NCI-H1105 treated with DMSO at 0.1 percent for 48 hours (cell line): ENCODE measurements around the gene ELOVL5.
"Not testable (repeated sequence)": the region's sequence is repeated elsewhere in the genome, so short reads cannot be mapped to it uniquely, and the experiment has no call there.

Source experiments
- DNase-seq: peaks from one replicate; lab custom pipeline; 2025; lab: John Stamatoyannopoulos, UW

Gene ELOVL5

DNA sequence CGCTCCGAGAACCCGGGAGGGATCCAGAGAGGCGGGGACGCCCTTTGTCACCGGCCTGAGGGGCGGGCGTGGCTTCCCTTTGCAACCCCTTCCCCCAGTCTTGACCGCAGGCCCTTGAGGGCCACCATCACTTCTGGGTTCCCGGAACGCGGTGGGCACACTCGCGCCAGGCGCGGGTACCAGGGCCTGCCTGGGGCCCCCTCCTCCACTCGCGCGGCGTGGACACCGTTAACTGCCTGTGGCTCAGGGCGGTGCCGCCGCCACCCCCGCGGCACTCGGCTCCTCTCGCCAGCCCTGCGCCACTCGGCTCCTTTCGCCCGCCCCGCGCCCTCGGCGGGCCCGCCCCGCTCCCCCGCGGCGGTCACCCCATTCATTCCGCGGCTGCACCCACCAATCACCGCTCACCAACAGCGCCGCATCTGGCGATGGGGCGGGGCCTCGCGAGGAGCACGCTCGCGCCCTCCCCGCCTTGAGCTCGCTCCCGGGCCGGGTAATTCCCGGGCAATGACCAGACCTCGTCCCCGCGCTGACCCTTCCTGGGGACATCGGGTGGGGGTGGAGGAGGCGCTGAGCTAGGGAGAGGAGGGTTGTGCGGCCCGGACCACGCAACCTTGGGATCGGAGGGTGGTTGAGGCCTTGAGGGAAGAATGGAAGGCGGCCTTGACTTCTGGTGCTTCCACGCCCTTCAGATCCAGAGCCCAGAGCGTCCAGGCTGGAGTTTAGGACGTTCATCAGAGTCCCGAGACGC lies 10.5 kb upstream of the ELOVL5 start:
- DNase-seq: peak; percentile 89

DNA sequence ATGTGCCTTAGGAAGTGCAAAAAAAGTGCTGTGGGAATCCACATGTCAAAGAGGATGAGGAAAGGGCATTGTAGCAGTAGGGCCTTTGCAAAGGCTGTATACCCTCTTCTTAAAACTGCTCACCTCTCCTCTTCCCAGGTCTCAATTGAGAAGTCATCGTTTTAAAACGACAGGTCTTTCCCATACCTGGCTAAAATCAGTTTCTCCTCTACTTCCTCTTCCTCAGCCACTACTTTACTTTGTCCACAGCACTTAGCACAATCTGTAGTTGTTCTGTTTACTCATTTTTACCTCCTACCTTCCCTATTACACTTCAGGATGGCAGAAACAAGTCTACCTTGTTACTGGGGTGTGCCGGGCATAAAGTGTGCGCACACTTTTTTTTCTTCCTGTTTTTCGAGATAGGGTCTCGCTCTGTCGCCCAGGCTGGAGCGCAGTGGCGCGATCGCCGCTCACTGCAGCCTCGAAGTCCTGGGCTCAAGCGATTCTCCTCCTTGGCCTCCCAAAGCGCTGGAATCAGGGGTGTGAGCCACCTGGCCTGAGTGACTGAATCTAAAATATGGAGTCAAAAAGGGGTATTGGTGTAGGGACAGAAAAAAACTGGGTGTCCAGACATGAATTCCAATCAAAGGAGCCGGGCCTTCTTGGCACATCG lies 9.8 kb upstream of the ELOVL5 start:
- DNase-seq: no peak

DNA sequence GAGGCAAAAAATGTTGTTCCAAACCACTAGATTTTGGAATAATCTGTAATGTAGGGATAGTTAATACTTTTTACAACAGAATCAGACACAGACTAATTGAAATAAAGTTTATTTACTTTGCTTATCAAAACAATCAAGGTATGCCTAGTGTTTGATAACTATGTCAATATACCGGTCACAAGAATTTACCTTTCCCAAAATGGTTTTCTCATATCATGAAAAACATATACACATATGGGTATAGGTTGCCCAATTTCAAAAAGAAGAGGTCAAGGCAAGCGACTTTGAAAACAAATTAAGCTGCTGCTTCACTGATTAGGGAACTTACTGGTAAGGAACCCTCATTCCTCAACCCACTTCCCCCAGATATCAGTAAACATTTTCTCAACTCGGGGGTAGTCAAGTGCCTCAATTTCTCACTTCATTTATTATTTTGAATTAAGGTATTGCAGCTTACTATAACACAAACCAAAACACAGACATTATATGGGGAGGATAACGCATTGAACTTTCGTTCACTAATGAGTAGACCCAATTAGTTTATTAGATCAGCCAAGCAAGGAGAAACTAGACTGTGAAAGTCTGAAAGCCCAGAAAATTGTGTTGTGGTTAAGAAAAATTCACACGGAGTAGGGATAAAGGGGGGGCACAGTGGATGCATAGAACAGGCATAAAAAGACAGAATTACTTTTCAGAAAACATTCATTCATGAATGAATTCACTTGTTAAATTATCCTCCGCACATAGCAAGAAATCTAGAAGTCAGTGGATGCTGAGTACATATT lies 9.0 kb upstream of the ELOVL5 start:
- no peak for DNase-seq

DNA sequence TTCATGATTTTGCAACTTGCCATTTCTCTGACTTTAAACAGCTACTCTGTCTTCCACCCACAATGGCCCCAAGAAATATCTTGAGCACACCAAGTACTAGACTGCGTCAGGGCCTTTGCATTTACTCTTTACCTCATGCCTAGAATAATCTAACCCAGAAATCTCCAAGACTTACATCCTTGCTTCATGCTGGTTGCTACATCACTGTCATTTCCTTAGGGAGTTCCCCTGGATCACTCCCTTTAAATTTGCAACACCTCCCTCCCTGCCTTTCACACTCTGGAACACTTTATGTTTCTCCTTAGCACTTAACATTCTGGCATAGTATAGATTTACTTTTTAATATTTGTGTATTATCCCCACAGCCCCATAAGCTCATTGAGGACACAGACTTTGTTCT lies 4.9 kb upstream of the ELOVL5 start:
- no peak for DNase-seq

DNA sequence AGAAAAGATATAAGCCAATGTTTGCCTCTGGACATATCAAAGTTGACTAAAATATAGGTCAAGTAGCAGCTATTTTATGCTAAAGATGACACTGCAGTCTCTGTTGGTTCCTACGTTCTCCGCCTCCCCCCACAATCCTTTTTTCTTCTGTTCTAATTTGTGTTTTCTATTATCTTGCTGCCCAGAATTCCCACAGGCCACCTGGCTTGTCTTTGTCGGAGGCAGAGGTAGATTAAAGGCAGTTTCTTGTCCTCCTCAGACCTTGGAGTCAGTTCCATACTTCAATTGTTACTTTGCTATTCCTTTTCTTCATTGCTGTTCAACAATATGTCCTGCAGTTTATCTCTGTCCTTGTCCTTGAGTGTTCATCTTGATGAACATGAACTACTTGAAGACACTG lies 3.6 kb upstream of the ELOVL5 start:
- DNase-seq: no peak

DNA sequence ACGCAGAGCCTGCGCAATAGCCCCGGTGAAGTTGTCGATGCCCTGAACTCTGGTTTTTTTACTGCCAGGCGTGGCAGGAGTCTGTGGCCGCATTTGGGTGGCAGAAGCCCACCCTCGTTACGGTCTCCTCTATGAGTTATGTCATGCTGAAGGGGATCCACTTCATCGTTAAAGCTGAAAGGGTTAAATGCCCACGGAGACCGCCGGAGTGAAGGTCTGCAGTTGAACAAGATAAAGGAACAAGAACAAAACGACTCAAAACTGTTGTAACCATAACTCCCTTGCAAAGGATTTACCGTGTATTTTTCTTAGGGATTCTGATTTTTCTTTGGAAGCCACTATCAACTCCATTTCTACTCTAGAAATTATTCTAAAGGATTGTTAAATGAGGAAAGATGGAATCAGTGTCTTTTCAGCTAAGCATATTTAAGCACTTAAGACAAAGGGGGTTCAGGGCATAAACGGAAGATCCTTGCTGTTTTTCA lies 501 bp upstream of the ELOVL5 start:
- no peak for DNase-seq

DNA sequence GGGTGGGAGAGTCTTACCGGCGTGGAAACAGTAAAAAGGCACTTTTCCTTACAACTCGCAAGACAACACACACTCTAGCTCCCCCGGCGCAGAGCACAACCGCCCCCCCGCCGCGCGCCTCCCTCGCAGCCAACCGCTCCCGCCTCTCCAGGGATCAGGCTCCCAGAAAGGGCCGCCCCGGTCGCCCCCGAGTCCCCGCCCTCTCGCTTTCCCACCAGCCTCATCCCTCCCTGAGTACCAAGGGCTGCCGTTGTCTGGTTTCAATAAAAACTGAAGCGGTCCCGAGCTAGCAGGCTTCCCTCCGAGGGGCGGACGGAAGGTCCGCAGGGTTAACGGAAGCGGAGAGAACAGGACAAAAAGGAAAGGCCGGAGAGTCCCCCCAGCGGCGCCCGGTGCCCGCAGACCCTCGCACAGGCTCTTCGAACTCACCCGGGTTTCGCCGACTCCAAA lies 804 bp downstream of the ELOVL5 start:
- peak; percentile 75 for DNase-seq

DNA sequence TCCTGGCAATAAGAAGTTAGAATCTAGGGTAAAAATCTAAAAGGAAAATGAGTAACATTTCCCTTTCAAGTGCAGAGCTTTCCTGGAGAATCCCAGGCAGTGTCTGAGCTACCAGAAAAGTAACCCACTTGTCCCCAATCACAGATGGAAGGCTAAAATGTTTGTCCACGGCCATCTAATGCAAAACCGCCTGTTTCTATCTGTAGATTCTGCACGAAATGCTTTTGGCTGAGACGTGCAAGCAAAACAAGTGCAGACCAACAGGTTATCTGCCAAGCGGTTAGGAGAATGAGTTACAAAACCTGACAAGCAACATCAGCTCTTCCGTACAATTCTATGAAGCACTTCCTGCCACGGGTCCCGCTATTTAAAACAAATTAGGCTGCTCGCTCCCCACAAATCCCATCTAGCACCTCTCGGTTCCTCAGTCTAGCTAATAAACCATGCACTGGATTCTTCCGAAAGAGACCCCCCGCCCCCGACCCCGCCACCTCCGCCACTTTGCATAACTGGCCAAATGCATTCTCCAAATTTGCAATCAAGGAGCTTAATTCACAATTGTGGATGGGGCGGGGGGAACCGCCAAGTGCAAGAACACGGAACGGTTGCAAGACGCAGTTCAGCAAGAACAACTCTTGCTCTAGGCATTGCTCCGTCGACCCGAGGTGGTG lies 1.4 kb downstream of the ELOVL5 start:
- DNase-seq: peak; percentile 52

DNA sequence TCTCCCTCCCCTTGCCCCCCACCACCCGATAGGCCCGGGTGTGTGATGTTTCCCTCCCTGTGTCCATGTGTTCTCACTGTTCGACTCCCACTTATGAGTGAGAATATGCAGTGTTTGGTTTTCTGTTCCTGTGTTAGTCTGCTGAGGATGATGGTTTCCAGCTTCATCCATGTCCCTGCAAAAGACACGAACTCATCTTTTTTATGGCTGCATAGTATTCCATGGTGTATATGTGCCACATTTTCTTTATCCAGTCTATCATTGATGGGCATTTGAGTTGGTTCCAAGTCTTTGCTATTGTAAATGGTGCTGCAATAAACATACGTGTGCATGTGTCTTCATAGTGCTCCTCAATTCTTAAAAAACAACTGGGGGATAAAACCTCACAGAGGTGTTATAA lies 2.7 kb downstream of the ELOVL5 start:
- not testable (repeated sequence) for DNase-seq

DNA sequence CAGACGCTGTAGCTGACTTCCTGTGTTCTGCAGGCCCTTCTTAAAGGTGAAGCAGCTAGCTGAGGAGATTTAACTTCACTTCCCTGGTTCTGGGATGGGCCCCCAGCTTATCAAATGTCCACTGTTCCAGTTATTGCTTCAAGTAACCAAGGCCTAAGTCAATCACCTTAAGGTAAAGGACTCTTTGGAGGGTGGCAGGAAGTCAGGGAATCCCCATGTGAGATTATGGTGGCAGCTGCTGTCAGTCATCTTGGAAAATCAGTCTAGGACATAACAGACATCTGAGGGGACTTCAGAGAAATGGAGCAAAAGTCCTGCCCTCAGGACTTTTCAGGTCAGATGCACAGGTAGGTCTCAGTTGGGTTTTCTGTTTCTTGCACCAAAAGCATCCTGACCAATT lies 3.8 kb downstream of the ELOVL5 start:
- no peak for DNase-seq

DNA sequence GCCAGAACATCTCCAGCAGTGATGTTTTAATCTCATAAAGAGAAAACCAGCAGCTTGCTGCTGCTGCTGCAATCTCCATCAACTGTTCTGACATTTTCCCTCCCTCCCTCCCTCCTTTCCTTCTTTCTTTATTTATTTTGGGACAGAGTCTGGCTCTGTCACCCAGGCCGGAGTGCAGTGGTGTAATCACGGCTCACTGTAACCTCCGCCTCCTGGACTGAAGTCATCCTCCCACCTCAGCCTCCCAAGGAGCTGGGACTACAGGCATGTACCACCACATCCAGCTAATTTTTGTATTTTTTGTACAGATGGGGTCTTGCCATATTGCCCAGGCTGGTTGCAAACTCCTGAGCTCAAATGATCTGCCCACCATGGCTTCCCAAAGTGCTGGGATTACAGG lies 5.7 kb downstream of the ELOVL5 start:
- DNase-seq: no peak

DNA sequence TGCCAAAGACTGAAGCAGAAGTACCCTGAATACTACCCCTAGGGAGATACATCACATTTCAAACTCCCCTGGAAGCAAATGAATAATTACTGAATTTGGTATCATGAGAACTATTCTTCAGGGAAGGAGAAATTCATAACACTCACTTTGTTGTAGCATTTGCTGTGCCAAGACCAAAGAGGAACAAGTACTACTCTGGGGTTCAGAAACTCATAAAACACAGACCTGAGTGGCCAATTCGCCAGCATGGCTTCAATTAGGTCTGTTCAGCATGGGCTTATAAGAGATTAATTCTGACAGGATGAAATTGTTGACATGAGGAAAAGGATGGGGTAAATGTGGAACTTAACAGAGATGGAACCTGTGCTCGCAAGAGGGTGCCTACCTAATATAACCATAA lies 6.5 kb downstream of the ELOVL5 start:
- DNase-seq: peak; percentile 36

DNA sequence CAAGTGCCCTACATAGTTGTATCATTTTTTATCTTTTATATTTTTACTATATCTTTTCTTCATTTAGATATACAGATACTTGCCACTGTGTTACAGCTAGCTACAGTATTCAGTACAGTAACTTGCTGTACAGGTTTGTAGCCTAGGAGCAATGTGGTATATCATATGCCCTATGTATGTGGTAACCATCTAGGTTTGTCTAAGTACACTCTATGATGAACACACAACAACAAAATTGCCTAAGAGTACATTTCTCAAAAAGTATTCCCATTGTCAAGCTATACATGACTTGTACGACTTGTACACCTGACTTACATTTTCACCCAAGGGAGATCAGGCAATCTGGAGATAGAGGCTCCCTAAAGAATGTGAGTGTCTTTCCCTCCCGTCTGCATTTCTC lies 8.2 kb downstream of the ELOVL5 start:
- DNase-seq: no peak

DNA sequence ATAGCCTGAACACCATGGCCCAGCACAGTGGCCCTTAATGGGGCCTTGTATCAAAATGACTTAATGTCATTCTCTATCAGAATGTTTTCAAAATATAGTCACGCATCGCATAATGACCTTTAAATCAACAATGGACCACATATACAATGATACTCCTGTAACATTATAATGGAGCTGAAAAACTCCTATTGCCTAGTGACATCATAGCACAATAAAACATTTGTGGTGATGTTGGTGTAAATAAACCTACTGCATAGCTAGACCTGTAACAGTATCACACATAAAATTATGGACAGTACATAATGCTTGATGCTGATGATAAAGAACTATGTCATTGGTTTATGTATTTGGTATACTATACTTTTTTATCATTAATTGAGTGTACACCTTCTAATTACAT lies 9.3 kb downstream of the ELOVL5 start:
- DNase-seq: no peak

DNA sequence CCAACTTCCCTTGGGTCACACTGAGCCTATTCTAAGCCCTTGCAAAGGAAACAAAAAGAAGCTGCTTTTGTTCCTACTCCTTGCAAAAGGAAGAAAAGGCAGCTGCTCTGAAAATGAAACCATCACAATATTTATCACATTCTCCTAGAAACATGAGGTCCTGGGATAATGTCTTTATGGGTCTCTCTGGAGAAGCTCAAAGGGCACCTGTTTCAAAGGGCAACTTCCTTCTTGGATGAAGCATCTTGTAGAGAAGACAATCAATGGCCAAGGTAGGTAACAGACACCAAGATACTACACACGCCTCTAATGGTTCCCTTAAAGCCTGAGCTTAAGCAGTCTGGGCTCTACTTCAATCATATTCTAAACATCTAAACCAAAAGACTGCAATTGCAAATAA lies 10.4 kb downstream of the ELOVL5 start:
- no peak for DNase-seq

DNA sequence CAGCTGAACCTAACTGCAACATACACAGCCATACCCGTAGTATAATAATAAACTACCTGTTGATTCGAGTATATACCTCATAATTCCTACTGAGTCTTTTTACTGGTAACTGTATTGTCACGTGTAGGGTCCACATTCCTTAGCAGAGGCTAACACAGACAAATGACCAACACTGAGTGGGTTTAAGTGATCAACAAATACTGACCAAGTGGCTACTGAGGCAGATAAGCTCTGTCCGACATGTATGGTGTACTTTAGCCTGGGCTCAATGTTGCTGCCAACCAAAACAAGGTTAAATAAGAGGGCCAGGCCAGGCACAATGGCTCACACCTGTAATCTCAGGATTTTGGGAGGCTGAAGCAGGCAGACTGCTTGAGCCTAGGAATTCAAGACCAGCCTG lies 12.7 kb downstream of the ELOVL5 start:
- DNase-seq: no peak

DNA sequence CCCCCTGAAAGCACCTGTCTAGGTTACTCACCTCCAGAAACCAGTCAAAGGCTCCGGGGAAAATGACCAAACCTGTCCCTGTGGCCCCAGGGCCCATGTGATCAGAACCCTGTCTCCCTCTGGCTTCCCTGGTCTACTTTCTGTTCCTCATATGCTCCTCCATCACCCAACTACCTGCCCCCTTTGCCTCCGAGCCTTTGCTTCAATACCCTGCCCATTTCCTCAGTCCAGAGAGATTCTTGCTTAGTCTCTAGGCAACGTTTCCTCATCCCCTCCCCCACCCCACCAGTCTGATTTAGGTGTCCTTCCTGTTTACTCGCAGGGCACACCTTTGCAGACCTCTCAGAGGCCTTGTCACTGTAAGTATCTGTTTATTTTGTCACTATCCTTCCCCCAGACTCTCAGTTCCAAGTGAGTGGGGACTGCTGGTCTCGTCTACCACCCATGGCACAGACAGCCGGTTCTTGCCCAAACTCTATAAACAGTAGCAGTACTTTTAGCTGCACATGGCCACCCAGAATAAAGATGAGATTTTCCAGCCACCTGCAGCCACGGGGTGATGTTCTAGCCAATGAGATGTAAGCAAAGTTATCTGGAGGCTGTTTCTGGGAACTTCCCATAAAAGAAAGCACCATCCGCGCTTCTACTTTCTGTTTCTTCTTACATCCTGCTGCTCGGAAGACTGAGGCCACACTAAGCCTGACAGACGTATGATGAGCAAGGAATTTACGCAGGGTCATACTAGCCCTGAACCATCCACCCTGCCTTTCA lies 13.3 kb downstream of the ELOVL5 start:
- DNase-seq: no peak

DNA sequence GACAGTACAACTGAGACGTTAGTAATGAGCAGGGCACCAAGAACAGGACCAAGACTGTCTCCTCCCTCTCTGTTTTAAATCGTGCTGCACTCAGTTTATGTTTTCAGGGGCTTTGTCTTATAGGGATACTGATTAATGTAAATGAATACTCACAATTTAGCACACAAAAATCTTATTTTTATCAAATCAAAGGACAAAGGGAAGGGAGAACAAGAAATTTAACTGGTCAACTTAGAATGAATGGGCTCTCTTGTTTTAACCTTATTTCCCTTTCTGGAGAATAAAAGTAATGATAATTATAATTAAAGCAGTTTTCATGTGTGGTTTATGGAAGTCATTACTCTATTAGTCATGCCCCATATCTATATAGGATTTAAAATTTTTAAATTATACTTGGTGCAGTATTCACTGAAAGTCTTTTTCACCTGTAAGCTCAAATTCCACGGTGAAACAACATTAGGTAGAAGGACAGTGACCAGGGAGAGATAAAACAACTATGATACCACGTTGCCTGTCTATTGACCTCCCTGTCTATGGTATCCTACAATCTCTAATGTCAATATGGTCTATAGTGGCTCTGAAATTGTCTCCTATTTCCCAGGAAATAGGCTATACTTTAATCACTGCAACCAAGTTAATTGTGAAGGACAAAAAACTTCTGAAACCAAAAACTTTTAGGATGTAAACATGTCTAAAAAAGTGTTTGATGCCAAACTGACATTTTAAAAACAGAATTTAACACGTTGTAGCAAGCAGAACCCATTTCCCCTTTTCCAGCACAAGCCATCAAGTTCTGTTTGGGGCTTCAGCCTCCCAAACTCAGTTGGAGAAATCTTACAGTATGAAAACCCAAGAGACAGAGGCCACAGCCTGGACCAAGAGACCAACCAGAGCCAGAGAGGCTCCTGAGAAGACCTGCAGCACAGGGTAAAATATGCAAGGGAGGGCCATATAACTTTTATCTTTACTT lies 15.0 kb downstream of the ELOVL5 start:
- DNase-seq: no peak

DNA sequence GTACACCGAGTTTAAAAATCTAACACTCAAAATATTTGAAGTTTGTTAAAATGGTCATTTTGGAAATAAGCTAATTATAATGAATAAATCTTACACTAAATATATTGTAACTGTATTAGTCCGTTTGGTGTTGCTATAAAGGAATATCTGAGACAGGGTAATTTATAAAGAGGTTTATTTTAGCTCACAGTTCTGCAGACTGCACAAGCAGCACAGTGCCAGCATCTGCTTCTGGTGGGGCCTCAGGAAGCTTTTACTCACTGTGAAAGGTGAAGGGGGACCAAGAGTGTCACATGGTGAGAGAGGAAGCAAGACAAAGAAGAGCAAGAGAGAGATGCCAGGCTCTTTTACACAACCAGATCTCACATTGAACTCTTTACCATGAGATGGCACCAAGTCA lies 17.1 kb downstream of the ELOVL5 start:
- DNase-seq: no peak

DNA sequence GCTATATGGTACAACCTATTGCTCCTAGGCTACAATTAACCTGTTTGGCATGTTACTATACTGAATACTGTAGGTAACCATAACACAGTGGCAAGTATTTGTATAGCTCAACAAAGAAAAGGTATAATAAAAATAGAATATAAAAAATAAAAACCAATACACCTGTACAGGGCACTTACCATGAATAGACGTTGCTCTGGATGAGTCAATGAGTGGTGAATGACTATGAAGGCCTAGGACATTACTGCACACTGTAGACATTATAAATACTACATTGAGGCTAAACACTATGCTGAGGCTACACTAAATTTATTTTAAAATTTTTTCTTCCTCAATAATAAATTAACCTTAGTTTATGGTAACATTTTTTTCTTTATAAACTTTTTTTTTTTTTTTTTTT lies 18.6 kb downstream of the ELOVL5 start:
- no peak for DNase-seq
